C4-2B (cell line): ENCODE measurements around the gene ANKH.

Experiments
- CTCF ChIP-seq: fragments of 450-650 bp; conservative IDR thresholded peaks from 2 replicates; pipeline ENCODE4 v1.5.1; 2017; ENCODE audit warnings: mild to moderate bottlenecking
- ZFX ChIP-seq: fragments of 450-650 bp; IDR thresholded peaks from 2 replicates; pipeline ENCODE4 v1.6.1; 2017

GRCh38 chr5:14793851-14794250, 77.7 kb downstream of the ANKH start:
- TF ChIP-seq CTCF = no peak
- TF ChIP-seq ZFX = no peak
